Umbilical cord (tissue), 2 donors: Measurements from ENCODE around the gene GPC6. TPM values are rescaled to one million over a fixed set of nuclear protein-coding genes. Genes with fewer than 3 reads are reported as not detected.

Experiments used
- DNase-seq: peaks from one replicate; pipeline ENCODE4 v3.0.0-alpha.2; 2015; ENCODE audit warnings: low spot score
- total RNA-seq: library from RNA; depleted of rRNA; stranded (reverse); fragments of >200 nt; gene quantifications from one replicate; pipeline ENCODE4 v1.2.3, GENCODE V29; 2014; ENCODE audit warnings: low replicate concordance; ENCODE audit not compliant: insufficient read depth

Gene GPC6
- total RNA-seq, 1 donor from 2014 or later = 37.6 TPM

- no peak for DNase-seq
Measured at GRCh38 chr13:93368718-93369117, 142.1 kb downstream of the GPC6 start.

- DNase-seq = no peak
Measured at GRCh38 chr13:93372856-93373255, 146.2 kb downstream of the GPC6 start.

DNA sequence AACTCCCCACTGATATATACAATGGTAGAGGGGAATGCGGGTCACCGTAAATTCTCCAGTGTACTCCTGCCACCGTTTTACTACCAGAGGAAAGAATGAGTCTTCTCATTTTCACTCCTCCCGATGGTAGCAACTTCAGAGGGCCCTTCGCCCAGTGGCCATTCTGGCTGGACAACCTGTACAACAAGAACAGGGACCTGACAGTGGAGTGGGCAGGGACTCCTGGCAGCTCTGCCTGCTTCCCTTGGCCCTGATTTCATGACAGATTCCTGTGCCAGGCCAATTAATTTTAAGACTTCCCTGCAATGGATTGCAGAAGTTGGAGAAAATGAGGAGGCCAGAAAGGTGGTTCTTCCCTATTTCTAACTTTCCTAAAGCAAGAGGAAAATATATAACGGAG is 148.9 kb downstream of the GPC6 start:
- DNase-seq = no peak

GRCh38 chr13:93377196-93377595 is 150.6 kb downstream of the GPC6 start:
- DNase-seq = peak; percentile 6

DNA sequence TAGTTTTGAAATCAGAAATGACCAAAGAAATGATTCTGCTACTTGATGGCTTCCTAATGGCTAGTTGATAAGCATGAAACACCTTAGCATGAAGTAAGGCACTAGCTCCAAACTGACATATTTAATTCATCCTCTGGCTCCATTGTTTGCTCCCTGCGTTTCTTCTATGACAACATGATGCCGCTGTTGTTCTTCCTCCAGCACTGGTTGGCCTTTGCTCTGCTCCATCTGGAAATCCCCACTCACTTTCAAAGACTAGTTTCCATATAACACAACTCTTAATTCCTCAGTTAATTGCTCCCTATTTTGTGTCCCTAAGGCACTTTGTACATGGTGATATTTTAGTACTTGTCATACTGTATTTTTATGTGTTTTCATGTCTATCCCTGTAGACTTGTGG is 151.6 kb downstream of the GPC6 start:
- DNase-seq = no peak

DNA sequence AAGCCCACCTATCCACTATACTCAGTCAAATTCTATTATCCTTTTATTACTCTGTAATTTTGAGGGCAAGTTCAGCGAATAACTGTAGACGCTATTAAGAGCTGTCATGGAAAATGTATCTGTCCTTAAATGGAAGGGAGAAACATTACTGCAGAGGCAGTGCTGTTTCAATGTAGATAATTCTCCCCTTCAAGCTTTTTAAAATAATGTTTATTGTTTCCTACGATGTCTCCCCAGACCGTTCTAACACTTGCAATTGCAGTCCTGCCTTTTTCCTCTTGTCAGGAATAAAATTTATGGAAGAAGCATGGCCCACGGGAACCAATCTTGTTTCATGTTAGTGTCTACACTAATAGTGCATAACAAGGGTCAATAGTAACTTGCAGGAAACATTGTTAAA is 159.5 kb downstream of the GPC6 start:
- DNase-seq = no peak

DNA sequence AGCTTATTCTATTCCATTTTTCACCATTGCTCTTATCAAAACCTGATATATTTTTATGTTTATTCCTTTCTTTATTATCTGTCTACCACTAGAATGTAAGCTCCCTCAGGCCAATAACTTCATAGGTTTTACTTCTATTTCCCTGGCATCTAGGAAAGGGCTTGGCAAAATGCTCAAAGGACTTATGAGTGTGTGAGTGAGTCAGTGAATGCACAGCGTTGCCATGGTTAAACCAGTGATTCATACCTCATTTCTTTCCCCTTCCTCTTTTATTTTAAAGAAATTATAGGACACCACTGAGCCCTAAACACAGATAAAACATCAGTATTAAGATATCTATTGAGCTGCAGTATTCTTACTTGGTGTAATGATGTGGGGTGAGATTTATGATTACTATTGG is 162.1 kb downstream of the GPC6 start:
- DNase-seq = no peak

- no peak for DNase-seq
Measured at GRCh38 chr13:93397619-93398018, 171.0 kb downstream of the GPC6 start.

- DNase-seq = peak; percentile 40
Measured at GRCh38 chr13:93398167-93399035, 171.8 kb downstream of the GPC6 start.

- DNase-seq = no peak
Measured at GRCh38 chr13:93399212-93399611, 172.6 kb downstream of the GPC6 start.

GRCh38 chr13:93406136-93406535 is 179.5 kb downstream of the GPC6 start:
- DNase-seq = no peak

DNA sequence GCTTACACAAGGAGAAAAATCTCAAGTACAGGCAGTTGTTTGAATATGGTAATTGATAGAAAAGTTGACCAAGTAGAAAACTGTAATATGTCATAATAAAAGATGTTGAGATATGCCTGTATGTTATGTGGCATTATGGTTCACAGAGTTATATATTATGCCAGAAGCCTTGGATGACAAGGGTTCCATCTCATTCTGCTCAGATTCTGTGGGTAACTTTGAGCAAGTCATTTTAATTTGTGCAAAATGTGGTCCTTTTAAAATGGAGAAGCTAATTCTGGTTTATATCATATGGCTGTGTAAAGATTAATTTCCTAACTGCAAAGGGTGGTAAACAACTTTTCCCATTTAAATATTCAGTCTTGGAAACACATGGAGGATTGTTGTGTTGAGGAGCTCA is 180.9 kb downstream of the GPC6 start:
- DNase-seq = no peak

GRCh38 chr13:93409001-93409400 is 182.4 kb downstream of the GPC6 start:
- DNase-seq = no peak

- DNase-seq = peak; percentile 21
Measured at GRCh38 chr13:93409816-93410215, 183.2 kb downstream of the GPC6 start.

- no peak for DNase-seq
Measured at GRCh38 chr13:93411186-93411680, 184.6 kb downstream of the GPC6 start.

GRCh38 chr13:93412676-93413075 is 186.1 kb downstream of the GPC6 start:
- DNase-seq = no peak

GRCh38 chr13:93413972-93414717 is 187.5 kb downstream of the GPC6 start:
- DNase-seq = no peak

DNA sequence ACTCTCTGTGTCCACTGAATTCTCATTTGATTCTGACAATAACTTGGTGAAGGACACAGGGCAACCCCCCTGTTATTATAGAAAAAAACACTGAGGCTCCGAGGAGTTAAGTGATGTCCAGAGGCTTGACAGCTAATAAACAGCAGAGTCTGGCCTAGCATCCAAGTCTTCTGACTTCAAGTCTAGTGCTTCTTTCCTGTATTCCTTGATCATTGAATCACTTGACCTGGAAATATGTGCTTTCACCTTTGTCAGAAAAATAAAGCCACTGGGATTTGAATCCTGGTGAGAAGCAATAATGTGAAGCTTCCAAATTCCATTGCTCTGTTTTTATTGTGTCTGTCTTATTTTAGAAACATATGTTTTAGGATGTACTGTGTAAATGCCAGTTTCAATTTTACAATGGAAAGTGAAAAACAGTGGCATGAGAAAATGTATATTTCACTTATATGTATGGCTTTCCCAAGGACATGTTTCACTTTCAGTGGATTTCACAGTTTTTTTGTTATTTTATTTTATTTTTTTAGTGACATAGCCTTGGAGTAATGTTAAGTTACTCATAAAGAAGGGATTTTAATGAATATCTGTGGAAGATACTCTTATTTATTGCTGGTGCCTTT is 190.2 kb downstream of the GPC6 start:
- DNase-seq = peak; percentile 2

GRCh38 chr13:93418398-93418797 is 191.8 kb downstream of the GPC6 start:
- DNase-seq = no peak

DNA sequence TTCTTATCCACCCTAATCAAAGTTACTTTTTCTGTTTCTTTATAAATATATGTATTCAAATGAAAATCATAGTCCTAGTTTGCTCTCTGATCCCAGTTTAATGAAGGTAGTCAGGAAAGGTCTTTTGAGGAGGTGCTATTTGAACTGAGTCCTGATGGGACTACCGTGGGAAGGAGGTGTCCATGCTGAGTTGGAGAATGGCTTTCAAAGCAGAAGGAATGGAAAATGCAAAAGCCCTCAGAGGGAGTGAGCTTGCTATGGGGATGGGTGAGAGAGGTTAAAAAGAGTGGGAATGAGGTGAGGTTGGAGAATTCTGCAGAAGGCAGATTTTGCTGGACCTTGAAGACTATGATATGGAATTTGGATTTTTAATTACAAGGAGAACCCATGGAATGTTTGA is 193.6 kb downstream of the GPC6 start:
- DNase-seq = no peak

DNA sequence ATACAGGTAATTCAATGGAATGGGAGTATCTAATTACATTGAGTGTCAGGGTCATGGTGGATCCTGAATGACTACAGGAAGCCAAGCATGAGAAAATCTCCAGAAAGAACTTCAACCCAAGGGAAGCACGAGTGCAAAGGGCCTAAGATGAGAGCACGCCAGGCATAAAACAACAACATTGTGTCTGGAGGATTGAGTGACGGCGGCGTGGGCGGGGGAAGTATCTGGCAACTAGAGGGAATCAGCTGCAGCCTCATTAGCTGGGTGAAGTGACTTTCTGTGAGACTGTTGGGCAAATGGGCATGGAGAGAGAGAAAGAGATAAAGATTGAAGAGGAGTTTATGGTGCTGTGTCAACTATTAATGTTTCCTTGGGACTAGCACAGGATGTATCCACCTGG is 194.3 kb downstream of the GPC6 start:
- no peak for DNase-seq

DNA sequence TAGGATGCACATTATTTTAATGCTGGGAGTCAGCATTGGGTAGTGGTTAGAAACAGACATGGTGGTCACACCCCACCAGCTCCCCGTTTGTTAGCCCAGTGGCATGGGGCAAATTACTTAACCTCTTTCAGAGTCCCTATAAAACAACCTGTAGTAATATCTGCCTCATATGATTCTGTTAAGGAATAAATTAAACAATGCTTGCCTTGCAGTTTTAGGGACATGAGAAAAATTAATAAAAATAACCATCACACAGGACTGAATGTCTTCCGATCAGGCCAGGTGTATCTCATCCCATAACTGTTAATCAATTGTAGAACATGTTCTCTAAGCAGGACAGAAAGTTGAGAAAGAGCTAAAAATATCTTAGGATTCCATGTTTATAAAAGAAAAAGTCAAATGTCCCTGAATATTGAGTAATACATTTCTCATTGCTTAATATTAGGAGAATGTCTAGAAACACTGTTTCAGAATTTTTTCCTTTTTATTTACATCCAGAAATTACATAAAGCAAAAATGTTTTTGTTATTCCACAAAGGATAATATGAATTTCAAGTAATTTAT is 196.5 kb downstream of the GPC6 start:
- no peak for DNase-seq
